IMR-90 (cell line): ENCODE results near the gene KIFBP. TPM values are rescaled to one million over a fixed set of nuclear protein-coding genes. Genes with fewer than 3 reads are reported as not detected.
A peak's percentile ranks its signal among the peaks of the same experiment; 100 is the strongest.

Experiments
- ATAC-seq: fragments of 200-7000 bp; cut with Tn5 transposase; 2 replicates; pipeline ENCODE4 v1.9.1; 2020; ENCODE audit warnings: low read depth, mild to moderate bottlenecking, moderate library complexity
- BruUV-seq: library from RNA; stranded (reverse); fragments of 400-500 nt; replicated peaks from 2 replicates; lab custom pipeline; 2021; lab: Mats Ljungman, UMichigan
- CTCF ChIA-PET: fragments of 300-600 bp; formaldehyde crosslinking; extraction: SDS; loops from one replicate; lab custom pipeline; 2021; ENCODE audit warnings: antibody characterized with exemption; lab: Yijun Ruan, JAX
- POLR2A ChIA-PET: fragments of 300-600 bp; sonication (Branson Sonifier 250); formaldehyde crosslinking; loops from one replicate; lab custom pipeline; 2022; ENCODE audit warnings: antibody characterized with exemption; ENCODE audit not compliant: unreplicated experiment; lab: Charles Lee
- DNase-seq: peaks from one replicate; pipeline ENCODE4 v3.0.0; 2013
- H2AFZ ChIP-seq: replicated peaks from 2 replicates; pipeline ENCODE3; 2013; ENCODE audit warnings: low read length, mild to moderate bottlenecking; ENCODE audit not compliant: poor library complexity
- H2AK5ac ChIP-seq: 2 replicates; pipeline ENCODE4 v1.6.1; 2013; ENCODE audit warnings: low read depth, low read length, inconsistent platforms
- H2AK9ac ChIP-seq: replicated peaks from 2 replicates; pipeline ENCODE3; 2013; ENCODE audit warnings: mild to moderate bottlenecking, low read depth, low read length, moderate library complexity; ENCODE audit not compliant: poor library complexity
- H2BK120ac ChIP-seq: 2 replicates; pipeline ENCODE4 v1.6.1; 2013; ENCODE audit warnings: low read depth, low read length, inconsistent platforms
- H2BK15ac ChIP-seq: 3 replicates; pipeline ENCODE4 v1.6.1; 2013; ENCODE audit warnings: low read depth, low read length, inconsistent platforms
- H2BK20ac ChIP-seq: 2 replicates; pipeline ENCODE4 v1.6.1; 2013; ENCODE audit warnings: low read depth, mild to moderate bottlenecking, inconsistent platforms, low read length, moderate library complexity
- H2BK5ac ChIP-seq: 2 replicates; pipeline ENCODE4 v1.6.1; 2013; ENCODE audit warnings: mild to moderate bottlenecking, low read depth, low read length, inconsistent platforms; ENCODE audit not compliant: poor library complexity, severe bottlenecking
- H3K14ac ChIP-seq: replicated peaks from 2 replicates; pipeline ENCODE4 v1.6.1; 2013; ENCODE audit warnings: low read depth, low read length, inconsistent platforms
- H3K18ac ChIP-seq: 2 replicates; pipeline ENCODE4 v1.6.1; 2013; ENCODE audit warnings: low read depth, low read length, control low read depth
- H3K23ac ChIP-seq: 2 replicates; pipeline ENCODE4 v1.6.1; 2013; ENCODE audit warnings: low read depth, low read length, inconsistent platforms
- H3K27ac ChIP-seq: 2 replicates; pipeline ENCODE4 v1.5.1; 2013; ENCODE audit warnings: mild to moderate bottlenecking, control low read depth, low read length; ENCODE audit not compliant: insufficient read depth
- H3K27me3 ChIP-seq: 2 replicates; pipeline ENCODE4 v1.6.1; 2013; ENCODE audit warnings: low read length; ENCODE audit not compliant: control insufficient read depth, insufficient read depth
- H3K36me3 ChIP-seq: 2 replicates; pipeline ENCODE4 v1.6.1; 2013; ENCODE audit warnings: low read length, mixed read lengths; ENCODE audit not compliant: control insufficient read depth, insufficient read depth
- H3K4ac ChIP-seq: 2 replicates; pipeline ENCODE4 v1.6.1; 2013; ENCODE audit warnings: low read depth, low read length, inconsistent platforms
- H3K4me1 ChIP-seq: 2 replicates; pipeline ENCODE4 v1.6.1; 2013; ENCODE audit warnings: low read length, mixed read lengths; ENCODE audit not compliant: control insufficient read depth, insufficient read depth
- H3K4me2 ChIP-seq: 2 replicates; pipeline ENCODE4 v1.6.1; 2013; ENCODE audit warnings: low read depth, mild to moderate bottlenecking, control low read depth, low read length, moderate library complexity
- H3K4me3 ChIP-seq: 2 replicates; pipeline ENCODE4 v1.5.1; 2013; ENCODE audit warnings: low read depth, mild to moderate bottlenecking, control low read depth, low read length, moderate library complexity; ENCODE audit not compliant: insufficient read depth
- H3K56ac ChIP-seq: 2 replicates; pipeline ENCODE4 v1.6.1; 2013; ENCODE audit warnings: low read length, inconsistent platforms; ENCODE audit not compliant: insufficient read depth; ENCODE audit errors: extremely low read depth
- H3K79me1 ChIP-seq, 2 experiments: 2 replicates each; pipeline ENCODE4 v1.6.1; 2013; ENCODE audit warnings: low read length in 2 of 2, inconsistent platforms in 1 of 2, low read depth in 1 of 2
- H3K9ac ChIP-seq: 2 replicates; pipeline ENCODE4 v1.6.1; 2013; ENCODE audit warnings: low read depth, low read length, control low read depth
- H3K9me1 ChIP-seq: 2 replicates; pipeline ENCODE4 v1.6.1; 2013; ENCODE audit warnings: low read length, inconsistent platforms; ENCODE audit not compliant: insufficient read depth
- H3K9me3 ChIP-seq: 2 replicates; pipeline ENCODE4 v1.6.1; 2013; ENCODE audit warnings: low read length; ENCODE audit not compliant: control insufficient read depth, insufficient read depth
- H4K20me1 ChIP-seq: 2 replicates; pipeline ENCODE4 v1.6.1; 2013; ENCODE audit warnings: low read length, inconsistent platforms; ENCODE audit not compliant: insufficient read depth
- H4K5ac ChIP-seq: 2 replicates; pipeline ENCODE4 v1.6.1; 2013; ENCODE audit warnings: mild to moderate bottlenecking, low read depth, low read length, control low read depth
- H4K8ac ChIP-seq, 2 experiments: 2 replicates each; pipeline ENCODE4 v1.6.1; 2013; ENCODE audit warnings: low read depth in 2 of 2, low read length in 2 of 2, control low read depth in 1 of 2, inconsistent platforms in 1 of 2
- H4K91ac ChIP-seq: 2 replicates; pipeline ENCODE4 v1.6.1; 2013; ENCODE audit warnings: low read depth, low read length, inconsistent platforms; ENCODE audit not compliant: insufficient read depth
- BHLHE40 ChIP-seq: fragments of 150-350 bp; IDR thresholded peaks from 2 replicates; pipeline ENCODE4 v1.6.1; 2016; ENCODE audit warnings: mild to moderate bottlenecking, low read depth, low read length
- CEBPB ChIP-seq: IDR thresholded peaks from 2 replicates; pipeline ENCODE4 v1.6.1; 2012; ENCODE audit warnings: low read depth, low read length, improper control_type of control experiment
- CHD1 ChIP-seq: IDR thresholded peaks from 2 replicates; pipeline ENCODE4 v1.6.1; 2012; ENCODE audit warnings: low read depth, low read length, improper control_type of control experiment
- CTCF ChIP-seq: conservative IDR thresholded peaks from 2 replicates; pipeline ENCODE4 v1.5.1; 2012; ENCODE audit warnings: mild to moderate bottlenecking, low read depth, low read length, improper control_type of control experiment
- ELK1 ChIP-seq: fragments of 150-350 bp; IDR thresholded peaks from 2 replicates; pipeline ENCODE4 v1.6.1; 2016; ENCODE audit warnings: low read depth, mild to moderate bottlenecking, low read length, moderate library complexity, borderline replicate concordance
- FOS ChIP-seq: fragments of 150-350 bp; IDR thresholded peaks from 2 replicates; pipeline ENCODE4 v1.6.1; 2016; ENCODE audit warnings: low read depth, low read length
- MAFK ChIP-seq: IDR thresholded peaks from 2 replicates; pipeline ENCODE4 v1.6.1; 2012; ENCODE audit warnings: low read depth, low read length, improper control_type of control experiment
- MAZ ChIP-seq: IDR thresholded peaks from 2 replicates; pipeline ENCODE4 v1.6.1; 2012; ENCODE audit warnings: low read depth, mild to moderate bottlenecking, low read length, improper control_type of control experiment, moderate library complexity, borderline replicate concordance
- MXI1 ChIP-seq: IDR thresholded peaks from 2 replicates; pipeline ENCODE4 v1.6.1; 2012; ENCODE audit warnings: low read depth, mild to moderate bottlenecking, low read length, moderate library complexity, borderline replicate concordance
- NFE2L2 ChIP-seq: fragments of 150-350 bp; IDR thresholded peaks from 2 replicates; pipeline ENCODE4 v1.6.1; 2016; ENCODE audit warnings: low read depth, mild to moderate bottlenecking, low read length
- POLR2A ChIP-seq: IDR thresholded peaks from 2 replicates; pipeline ENCODE4 v1.6.1; 2012; ENCODE audit warnings: mild to moderate bottlenecking, low read depth, low read length
- RAD21 ChIP-seq: IDR thresholded peaks from 2 replicates; pipeline ENCODE4 v1.6.1; 2012; ENCODE audit warnings: low read length, improper control_type of control experiment
- RCOR1 ChIP-seq: IDR thresholded peaks from 2 replicates; pipeline ENCODE4 v1.6.1; 2012; ENCODE audit warnings: mild to moderate bottlenecking, low read length, improper control_type of control experiment; ENCODE audit not compliant: insufficient replicate concordance
- RFX5 ChIP-seq: IDR thresholded peaks from 2 replicates; pipeline ENCODE4 v1.8.0; 2012; ENCODE audit warnings: low read depth, mild to moderate bottlenecking, low read length, moderate library complexity
- SMC3 ChIP-seq: fragments of 150-350 bp; IDR thresholded peaks from 2 replicates; pipeline ENCODE4 v1.6.1; 2016; ENCODE audit warnings: low read depth, mild to moderate bottlenecking, antibody characterized with exemption, low read length, moderate library complexity
- WGBS, 2 experiments: methylation state at CpG; one replicate each; pipeline versions ENCODE4 v1.1.5 to v1.1.7; 2013; ENCODE audit warnings: missing lambda C conversion rate in 2 of 2; ENCODE audit not compliant: insufficient read length in 1 of 2; ENCODE audit errors: extremely low coverage in 2 of 2; 5-methylcytosine and 5-hydroxymethylcytosine counted together
- dilution Hi-C: fragments of 300-500 bp; cut with HindIII; formaldehyde crosslinking; loops from one replicate; pipeline ENCODE4 v1.14.3; 2018; ENCODE audit warnings: low sequenced_read_pairs; ENCODE audit not compliant: unreplicated experiment
- in situ Hi-C: fragments of 300-500 bp; cut with MboI; formaldehyde crosslinking; loops from 3 replicates; pipeline ENCODE4 v1.14.3; 2019; ENCODE audit warnings: low sequenced_read_pairs, inconsistent platforms, mixed read lengths
- intact Hi-C: fragments of 100-400 bp; cut with micrococcal nuclease; formaldehyde crosslinking; loops from 2 replicates; pipeline ENCODE4 v1.10.0; 2022
- polyA plus RNA-seq, 3 experiments: library from polyadenylated mRNA; depleted of rRNA; stranded (reverse); fragments of >200 nt; gene quantifications; 2 replicates each; pipeline ENCODE4 v1.2.3, GENCODE V29; 2012; ENCODE audit warnings: low replicate concordance in 1 of 3
- total RNA-seq: library from RNA; depleted of rRNA; stranded (reverse); fragments of >200 nt; gene quantifications from 2 replicates; pipeline ENCODE4 v1.2.3, GENCODE V29; 2012
- TF ChIP-seq, protein P1 (sequence below): fragments of 150-350 bp; IDR thresholded peaks from 2 replicates; pipeline ENCODE4 v1.6.1; 2017; ENCODE audit warnings: mild to moderate bottlenecking, antibody characterized with exemption, low read length, low read depth

The KIFBP gene
- total and polyA plus RNA-seq, 2 of the 4 experiments (the other 2 are of a cell fraction) = 30.6 to 51.3 TPM

DNA sequence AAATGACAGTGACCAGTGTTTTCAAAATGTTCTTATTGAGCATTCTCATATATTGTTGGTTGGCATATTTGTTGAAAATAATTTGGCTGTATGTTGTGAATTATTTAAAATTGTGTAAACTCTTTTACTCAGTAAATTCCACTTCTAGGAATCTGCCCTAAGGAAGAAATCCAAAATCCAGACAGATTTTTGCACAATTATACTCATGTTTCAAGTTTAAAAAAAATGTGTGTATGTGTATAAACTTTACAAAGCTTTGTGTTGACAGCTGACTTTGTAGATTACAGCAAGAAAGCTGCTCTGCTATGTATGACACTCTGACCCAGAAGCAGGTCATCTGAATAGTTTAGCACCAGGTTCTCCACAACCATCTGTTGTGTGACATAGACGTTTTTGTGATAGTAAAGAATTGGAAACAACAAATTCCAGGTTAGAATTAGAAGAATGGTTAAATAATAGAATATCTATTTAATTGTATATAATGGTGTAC, 21.6 kb downstream of the KIFBP start:
- Histone ChIP-seq H3K18ac (no peak overlapping the region), H4K8ac (no peak overlapping the region), H4K5ac (no peak overlapping the region), H3K79me1 (peaks cover 15 to 23% of the 10 kb centered on the region in 2 experiments), H2BK120ac (no peak overlapping the region), H3K56ac (no peak overlapping the region), H3K23ac (no peak overlapping the region), H2AK5ac (no peak overlapping the region), H3K4ac (no peak overlapping the region), H3K4me1 (0 out of 2 replicates have a peak, but pooled peaks cover 2% of the 10 kb centered on the region), H3K4me2 (no peak overlapping the region), H3K9me1 (no peaks in the 10 kb centered on the region), H2BK5ac (no peak overlapping the region), H3K4me3 (no peak overlapping the region), H2AFZ (no peak overlapping the region), H4K91ac (no peak overlapping the region), H3K14ac (no peak overlapping the region), H3K27me3 (no peaks in the 10 kb centered on the region), H2AK9ac (no peak overlapping the region), H3K27ac (no peak overlapping the region), H3K9me3 (no peaks in the 10 kb centered on the region), H2BK15ac (no peak overlapping the region; the same call in 2 of the 3 replicates), H3K9ac (no peak overlapping the region), H4K20me1 (no peaks in the 10 kb centered on the region), H2BK20ac (no peak overlapping the region), H3K36me3 (peaks cover 31% of the 10 kb centered on the region)
- peak; percentile 64; the same call in 1 of the 2 replicates for ATAC-seq
- ChIA-PET CTCF (interaction anchor here (1.1 kb wide), 1 partner anchor 82 kb away, joined by 4 read pairs; no protein-coding TSS in a partner anchor), POLR2A (interaction anchor here (1.1 kb wide), 1 partner anchor 11 kb away, joined by 7 read pairs; no protein-coding TSS in a partner anchor)
- WGBS, 2 experiments = no CpG with 5 or more reads among the region's 1 CpG
- intact Hi-C loops = loop anchor here (5.0 kb wide), 1 partner anchor 37 kb away; no protein-coding TSS in a partner anchor
- DNase-seq = peak; percentile 26
- dilution Hi-C loops = loop anchor here (25.0 kb wide), 1 partner anchor 102 kb away; the partner anchor contains the start of gene VPS26A
- BruUV-seq = no TSS peak
- TF ChIP-seq BHLHE40 (no peak), NFE2L2 (no peak), ELK1 (no peak), MAZ (no peak), CEBPB (no peak), CTCF (no peak), RFX5 (no peak), MXI1 (no peak), RCOR1 (no peak), POLR2A (no peak), SMC3 (no peak), CHD1 (no peak), MAFK (no peak), RAD21 (no peak), FOS (no peak)
- TF ChIP-seq, protein P1, sequence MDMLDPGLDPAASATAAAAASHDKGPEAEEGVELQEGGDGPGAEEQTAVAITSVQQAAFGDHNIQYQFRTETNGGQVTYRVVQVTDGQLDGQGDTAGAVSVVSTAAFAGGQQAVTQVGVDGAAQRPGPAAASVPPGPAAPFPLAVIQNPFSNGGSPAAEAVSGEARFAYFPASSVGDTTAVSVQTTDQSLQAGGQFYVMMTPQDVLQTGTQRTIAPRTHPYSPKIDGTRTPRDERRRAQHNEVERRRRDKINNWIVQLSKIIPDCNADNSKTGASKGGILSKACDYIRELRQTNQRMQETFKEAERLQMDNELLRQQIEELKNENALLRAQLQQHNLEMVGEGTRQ = no peak
- in situ Hi-C loops = no loop called here
